ENCODE data around the gene AUTS2.

The AUTS2 gene

DNA sequence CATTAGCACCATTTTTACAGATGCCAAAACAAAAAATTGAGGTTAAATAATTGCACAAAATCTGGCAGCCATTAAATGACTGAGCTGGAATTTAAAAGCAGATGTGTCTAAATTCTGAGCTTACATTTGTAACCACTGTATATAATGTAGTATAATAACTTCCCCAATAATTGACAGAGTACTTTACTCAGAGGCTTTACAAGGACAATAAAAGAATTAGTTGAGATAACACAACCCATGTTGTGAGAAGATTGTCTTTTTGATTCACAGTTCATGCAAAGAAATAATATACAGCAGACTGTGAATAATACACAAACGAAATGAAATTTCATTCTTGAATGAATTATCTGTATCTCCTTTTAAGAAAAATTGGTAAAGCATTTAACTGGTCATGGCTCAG, 417.1 kb downstream of the AUTS2 start:
- no peak for DNase-seq

DNA sequence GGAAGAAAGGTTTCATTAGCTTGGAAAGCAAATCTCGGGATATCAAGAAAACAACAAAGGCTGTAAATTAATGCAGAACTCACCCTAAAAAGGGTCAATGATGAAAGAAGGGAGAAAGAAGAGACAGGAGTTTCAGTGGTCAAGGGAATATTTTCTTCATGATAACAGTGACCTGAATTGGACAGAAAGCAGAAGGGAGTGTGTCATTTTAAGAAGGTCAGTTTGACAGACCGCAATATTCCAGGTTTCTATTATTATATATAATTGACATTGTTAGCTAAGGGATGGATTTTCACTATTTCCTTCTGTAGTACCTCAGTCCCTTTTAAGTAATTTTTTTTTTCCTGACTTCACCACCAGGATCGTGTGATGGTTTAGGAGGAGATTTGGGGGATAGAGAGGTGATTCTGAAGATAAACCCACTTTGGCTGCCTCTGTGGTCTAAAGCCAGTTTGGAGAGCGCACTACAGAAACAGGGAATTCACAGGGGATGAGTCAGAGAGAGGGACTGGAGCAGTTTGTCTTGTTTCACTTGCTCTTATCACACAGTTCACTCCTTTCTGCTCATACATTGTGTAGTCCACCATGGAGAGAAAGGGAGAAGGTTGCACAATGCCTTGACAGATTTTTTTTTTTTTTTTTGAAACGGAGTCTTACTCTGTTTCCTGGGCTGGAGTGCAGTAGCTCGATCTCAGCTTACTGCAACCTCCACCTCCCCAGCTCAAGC, 417.9 kb downstream of the AUTS2 start:
- no peak for DNase-seq

DNA sequence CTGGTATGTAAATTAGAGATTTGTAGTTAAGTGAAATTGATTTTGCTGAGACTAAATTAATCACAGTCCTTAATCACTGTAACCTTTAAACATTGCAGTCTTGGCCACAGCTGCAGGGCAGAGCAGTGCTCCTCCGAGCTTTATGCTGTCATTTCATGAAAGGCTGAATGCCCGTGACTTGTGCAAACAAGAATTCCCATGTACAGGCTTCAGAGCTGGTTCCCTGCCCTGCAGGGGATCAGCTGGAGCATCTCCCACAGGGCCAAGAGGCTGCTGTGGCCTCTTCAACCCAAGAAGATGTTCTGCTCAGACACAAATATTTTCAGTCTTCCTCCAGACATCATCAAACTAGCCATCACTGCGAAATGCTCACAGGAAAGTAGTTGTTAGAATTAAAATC, 419.1 kb downstream of the AUTS2 start:
- DNase-seq, result no peak

DNA sequence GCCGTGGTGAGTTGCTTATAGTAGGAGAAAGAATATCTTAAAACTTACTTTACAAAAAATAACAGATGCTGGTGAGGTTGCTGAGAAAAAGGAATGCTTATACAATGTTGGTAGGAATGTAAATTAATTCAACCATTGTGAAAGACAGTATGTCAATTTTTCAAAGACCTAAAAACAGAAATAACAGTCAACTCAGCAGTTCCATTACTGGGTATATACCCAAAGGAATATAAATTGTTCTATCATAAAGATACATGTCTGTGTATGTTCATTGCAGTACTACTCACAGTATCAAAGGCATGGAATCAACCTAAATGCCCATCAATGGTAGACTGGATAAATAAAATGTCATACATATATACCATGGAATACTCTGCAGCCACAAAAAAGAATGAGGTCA, 420.4 kb downstream of the AUTS2 start:
- no peak for DNase-seq

DNA sequence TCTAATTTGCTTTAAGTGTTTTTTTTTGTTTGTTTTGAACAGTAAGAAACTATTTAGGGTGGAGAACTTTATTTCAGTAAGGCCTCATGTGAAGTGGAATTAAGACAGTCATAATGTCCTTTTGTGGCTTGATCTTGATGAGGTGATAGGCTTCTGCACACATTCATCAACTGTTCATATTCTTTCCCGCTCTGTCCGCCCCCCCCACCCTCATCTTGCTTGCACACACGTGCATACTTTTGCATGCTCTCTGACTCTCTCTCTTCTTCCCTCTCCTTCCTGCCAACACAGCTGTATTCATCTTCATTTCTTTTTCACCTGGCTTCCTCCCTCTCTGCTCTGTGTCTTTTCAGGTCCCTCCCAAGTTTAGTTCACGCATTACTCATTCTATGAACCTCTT, 429.6 kb downstream of the AUTS2 start:
- no peak for DNase-seq

DNA sequence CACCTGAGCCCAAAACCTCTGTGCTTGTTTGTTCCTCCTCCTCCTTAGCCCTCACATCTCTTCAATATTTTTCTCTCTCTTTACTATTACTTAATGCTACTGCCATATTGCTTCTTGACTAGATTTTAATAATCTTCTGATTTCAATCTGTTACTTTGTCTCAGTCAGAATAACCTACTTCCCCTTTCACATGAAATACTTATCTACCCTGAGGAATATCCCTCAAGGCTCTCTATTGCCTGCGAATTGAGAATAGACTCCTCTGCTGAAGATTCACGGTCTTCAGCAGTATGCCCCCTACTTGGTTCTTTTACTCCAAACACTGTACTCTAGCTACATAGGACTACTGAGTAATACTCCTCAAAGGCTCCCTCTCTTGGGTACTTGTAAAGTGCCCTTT, 430.3 kb downstream of the AUTS2 start:
- no peak for DNase-seq

DNA sequence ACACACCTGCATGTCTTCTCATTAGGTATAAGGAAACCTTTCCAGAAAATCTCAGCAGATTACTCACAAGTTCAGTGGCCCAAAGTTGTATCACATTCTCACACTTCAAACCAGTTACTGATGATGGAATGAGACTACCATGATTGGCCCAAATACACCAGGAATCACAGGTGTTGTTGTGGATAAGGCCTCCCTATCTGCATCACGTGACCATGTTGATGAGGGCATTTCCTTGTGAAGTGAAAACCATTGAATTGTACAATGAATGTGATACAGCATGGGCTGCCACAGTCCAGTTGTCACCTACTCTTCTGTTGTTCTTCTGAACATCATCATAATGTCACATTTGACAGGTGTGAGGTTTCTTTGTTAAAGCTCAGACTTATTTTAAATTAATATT, 431.7 kb downstream of the AUTS2 start:
- DNase-seq, result no peak

DNA sequence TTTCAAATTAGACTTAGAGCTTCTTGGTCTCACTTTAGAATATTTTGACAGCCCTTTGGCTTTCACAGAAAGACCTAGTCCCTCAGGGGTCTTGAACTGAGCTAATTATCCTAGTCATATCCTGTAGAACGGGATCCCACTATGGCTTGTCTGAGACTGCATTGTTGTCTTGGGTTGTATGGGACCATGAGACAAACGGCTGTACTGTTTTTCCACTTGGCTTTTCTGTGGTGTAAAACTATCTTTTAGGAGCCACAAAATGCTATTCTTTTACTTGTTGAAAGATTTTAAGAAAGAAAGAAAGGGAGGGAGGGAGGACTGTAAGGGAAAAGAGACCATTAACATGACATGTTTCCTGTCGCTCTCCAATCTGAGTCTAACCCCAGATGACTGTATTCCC, 432.5 kb downstream of the AUTS2 start:
- no peak for DNase-seq

DNA sequence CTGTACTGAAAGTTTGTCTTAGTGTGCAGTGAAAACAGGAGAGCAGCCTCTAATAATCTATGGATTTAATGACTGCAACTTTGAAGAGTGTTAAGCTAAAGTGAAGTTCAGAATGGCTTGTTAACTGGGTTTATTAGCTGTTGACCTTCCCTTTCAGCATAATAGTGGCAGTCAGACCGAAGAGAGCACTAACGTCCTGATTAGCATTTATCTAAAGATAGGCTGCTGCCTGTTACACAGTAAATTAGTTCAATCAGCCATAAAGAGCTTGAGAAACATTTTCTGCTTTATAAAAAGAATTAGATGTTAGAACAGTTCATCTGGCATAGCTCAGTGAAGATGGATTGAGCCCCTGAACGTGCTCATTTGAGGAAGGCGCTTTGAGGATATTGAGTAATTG, 433.0 kb downstream of the AUTS2 start:
- no peak for DNase-seq

DNA sequence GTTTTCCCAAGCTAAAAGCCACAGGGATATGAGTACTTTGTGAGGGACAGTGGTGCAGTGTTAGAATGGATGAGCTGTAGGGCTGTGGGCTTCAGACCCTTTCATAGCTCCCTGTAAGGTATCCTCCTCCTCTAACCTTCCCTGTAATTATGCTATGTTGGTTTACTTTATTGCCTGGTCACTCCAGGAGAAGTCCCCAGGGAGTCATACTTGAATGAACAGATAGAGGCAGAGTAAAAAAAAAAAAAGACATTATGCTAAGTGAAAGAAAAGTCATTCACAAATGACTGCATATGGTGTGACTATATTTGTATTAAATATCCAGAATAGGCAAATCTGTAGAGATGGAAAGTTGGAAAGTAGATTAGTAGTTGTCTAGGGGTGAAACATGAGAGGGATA, 434.4 kb downstream of the AUTS2 start:
- DNase-seq, result no peak

DNA sequence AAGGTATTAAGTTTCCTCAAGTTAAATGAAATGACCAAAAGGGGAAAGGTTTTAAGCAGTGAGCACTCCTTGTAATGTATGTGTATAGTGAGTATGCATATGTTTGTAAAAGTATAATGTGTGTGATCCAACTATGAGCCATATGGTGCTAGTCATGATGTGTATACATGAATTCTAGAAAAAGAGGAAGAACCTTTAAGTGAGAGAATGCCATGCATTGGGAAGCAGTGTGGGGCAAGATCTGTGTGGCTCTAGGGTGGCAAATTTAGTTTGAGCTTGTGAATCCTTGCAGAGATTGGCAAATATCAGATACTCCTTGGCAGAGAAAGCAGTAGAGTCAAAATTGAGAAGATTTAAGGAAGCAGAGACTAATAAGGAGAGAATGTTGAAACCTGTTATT, 435.0 kb downstream of the AUTS2 start:
- DNase-seq, result no peak

DNA sequence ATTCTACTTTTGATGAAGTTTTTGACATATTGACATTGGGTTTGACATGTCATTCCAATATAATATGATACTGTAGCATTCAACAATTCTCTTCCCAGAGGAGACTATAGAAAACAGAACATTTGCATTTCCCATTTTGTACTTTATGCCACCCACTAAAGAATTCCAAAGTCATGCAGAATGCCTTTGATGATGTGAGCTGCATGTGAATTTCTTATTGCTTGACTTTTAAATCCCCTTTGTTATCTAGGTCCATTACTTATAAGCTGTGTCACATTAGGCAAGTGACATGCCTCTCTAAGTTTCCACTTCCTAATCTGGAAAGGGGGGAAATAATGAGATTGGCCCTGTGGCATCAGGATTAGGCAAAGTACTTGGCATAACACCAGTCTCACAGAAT, 436.7 kb downstream of the AUTS2 start:
- no peak for DNase-seq

DNA sequence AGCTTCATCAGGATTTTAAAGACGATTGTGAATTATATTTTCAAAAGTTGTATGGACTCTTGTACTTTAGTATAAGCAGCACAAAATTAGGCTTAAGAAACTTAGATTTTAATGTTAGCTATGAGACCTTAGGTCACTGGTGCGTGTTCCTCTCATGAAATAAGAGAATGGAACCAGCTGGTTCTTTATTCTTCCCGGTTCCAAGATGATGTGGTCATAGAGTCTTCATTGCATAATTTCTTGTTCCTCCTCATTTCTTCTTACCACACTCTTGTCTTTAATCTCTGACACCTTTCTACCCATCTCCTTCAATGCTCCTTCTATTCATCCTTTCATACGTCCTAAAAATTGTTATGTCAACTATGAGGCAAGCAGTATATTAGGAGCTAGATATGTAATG, 437.2 kb downstream of the AUTS2 start:
- no peak for DNase-seq

DNA sequence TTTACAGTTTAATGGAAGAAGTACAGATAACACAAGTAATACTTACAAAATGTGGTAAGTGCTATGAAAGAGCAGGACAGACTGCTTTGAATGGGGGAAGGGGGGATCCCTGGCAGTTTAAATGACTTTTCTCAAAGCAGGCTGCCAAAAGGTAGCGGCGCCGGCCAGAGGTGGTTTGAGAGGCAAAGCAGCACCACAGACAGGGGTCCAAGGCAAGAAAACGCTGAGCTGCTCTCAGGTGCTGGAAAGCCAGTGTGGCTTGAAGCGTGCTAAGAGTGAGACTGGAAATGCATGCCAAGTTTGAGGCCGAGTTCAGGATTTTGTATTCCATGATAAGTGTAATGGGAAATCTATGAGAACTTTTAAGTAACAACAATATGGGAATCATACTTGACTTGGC, 437.7 kb downstream of the AUTS2 start:
- no peak for DNase-seq

DNA sequence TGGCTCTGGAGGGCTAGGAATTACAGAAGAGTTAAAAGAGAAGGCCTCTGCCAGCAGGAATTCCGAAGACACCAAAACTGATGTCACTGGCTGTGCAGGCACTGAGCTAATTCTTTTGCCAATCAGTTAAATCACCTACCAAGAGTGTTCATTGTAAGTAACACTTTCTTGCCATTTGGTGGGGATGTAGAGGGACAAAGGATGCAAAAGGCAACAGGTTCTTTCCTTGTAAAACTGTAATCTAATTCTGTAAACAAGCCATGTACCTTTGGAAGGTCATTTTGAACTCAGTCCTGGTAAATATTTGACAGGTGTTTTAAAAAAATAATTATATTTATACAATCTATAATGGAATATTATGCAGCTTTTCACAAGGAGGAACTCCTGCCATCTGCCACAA, 438.4 kb downstream of the AUTS2 start:
- no peak for DNase-seq

DNA sequence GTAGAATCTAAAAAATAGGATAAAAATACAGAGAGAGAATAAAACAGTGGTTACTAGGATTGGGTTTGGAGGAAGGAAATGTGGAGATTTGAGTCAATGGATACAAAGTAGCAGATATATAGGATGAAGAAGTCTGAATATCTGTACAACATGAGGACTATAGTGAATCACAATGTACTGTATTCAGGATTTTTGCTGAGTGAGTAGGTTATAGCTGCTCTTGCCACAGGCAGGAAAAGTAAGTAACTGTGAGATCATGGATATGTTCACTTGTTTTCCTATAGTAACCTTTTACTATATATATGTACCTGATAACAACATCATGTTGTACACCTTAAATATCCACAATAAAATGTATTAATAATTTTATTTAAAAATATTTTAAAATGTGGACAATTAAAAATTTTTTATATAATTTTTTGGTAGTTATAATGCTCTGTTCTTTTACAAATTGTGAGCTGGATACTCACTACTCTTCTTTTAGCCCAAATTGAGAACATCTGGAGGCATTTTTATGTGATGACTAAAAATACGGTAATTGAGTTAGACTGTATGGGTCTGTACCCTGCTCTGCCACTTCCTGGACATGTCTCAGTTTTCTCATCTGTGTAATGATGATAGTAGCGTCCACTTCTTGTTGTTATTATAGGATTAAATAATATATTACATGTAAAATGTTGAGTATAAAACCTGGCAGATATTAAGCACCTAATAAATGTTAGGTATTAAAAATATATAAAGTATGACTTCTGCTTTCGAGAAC, 439.1 kb downstream of the AUTS2 start:
- DNase-seq, result no peak

DNA sequence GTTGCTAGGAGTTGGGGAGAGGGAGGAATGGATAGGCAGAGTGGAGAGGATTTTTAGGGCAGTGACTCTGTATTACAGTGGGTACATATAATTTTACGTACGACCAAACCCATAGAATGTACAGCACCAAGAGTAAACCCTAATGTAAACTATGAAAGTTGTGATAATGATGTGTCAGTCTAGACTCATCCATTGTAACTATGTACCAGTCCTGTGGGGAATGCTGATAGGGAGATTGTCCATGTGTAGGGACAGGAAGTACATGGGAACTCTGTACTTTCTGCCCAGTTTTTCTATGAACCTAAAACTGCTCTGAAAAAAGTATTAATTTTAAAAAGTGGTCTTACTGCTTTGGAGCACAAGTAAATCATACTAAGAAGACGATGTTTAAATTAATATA, 441.8 kb downstream of the AUTS2 start:
- no peak for DNase-seq

DNA sequence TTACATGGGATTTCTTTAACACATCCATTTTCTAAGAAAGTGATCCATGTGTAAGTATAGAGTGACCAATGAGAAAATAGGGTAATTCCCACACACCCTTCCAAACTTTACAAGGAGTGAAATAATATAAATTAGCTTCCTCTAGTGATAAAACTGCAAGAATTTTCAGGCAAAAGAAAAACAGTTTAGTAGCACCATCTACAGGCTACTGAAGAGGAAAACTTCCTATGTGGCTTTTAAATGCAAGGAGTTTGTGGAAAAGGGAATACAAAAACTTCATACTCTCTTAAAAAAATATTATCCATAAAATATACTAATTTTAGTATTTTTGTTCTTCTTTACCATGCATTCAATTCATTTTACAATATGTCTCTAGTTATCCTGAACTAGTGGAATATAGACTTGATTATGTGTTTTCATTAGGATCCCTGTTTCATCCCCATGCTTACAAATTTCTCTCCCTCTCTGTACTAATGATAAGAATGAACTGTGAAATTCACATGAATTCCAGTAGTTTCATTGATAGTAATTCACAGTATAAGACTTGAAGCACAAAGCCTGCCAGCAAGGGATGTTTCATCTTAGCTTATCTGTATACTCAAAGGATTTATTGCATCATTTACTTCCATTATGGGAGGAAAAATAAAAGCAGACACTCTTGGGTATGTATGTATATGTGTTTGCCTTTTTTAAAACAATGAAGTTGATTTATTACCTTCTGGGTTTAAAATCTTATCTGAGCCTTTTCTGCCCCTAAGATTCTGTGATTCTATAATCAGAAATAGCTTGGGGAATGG, 442.9 kb downstream of the AUTS2 start:
- no peak for DNase-seq

DNA sequence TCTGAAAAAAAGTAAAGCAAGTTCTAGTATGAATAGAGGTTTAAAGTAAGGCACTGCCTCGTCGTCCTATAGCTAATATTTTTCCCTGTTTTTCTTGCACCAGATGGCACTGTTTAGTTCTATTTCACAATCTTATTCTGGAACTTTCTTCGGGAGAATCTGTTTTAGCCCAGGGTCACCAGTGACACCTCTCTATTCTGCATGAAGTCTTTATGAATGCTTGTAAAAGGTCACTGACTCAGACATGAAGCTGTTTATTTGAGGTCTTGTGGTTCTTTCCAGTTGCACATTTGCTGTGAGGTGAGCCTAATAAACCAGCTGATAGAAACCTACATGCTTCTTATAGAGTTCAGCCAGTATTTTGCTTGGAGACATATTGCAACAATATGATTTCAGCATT, 444.3 kb downstream of the AUTS2 start:
- DNase-seq, result no peak

DNA sequence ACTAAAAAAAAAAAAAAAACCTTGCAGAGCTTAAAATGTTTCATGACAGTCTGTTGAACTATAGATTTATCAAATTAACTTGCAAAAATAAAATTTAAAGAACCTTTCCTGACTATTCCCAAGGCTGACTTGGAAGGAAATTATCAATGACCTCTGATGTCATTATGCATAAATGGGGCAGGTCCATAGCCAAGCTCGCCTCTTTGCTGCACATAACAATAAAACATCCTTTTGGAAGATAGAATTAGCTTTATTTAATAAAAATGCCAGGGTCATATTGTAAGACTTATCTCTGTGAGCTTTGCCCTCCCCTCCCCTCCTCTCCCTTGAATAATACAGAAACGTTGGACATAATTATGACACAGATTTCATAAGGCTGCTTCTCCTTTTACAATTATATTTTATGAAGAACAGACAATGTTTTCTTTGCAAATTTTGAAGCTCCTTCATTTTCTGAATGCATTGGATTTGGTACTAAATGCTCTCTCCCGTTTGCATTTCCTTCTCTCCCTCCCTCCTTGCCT, 444.8 kb downstream of the AUTS2 start:
- no peak for DNase-seq

DNA sequence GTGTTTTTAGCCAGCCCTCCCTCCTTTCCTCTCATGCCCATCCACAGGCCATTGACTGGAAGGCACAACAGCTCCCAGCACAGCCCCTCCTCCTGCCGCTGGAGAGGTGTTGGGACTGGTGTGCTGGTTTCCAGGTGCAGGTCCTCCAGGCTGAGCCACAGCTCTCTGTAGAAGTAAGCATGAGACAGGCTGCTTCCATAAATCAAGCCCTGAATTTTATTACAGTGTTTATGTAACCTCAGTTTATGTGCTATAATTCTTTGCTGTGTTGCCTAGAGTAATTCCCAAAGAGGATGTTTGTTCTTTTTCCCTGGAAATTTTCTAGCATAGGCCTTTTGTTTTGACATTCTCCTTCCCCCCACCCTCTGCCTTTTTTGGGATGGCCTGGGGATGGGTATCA, 445.8 kb downstream of the AUTS2 start:
- no peak for DNase-seq

DNA sequence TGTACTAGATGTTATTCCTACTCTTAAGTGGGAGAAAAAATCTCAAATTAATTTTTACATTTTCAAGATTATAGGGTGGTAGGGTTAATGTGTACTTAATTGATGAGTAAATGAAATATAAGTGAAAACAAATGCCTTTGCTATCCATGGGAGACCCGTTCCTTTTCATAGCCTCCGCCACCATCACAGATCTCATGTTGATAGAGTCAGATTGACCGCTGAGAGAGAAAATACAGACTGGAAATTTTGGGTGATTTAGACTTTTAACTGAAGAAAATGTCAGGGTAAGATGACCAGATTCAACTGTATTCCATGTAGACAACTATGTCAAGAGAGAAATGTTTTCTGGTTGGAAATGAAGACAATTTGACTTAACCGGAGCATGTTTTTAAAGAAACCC, 446.2 kb downstream of the AUTS2 start:
- DNase-seq, result no peak

DNA sequence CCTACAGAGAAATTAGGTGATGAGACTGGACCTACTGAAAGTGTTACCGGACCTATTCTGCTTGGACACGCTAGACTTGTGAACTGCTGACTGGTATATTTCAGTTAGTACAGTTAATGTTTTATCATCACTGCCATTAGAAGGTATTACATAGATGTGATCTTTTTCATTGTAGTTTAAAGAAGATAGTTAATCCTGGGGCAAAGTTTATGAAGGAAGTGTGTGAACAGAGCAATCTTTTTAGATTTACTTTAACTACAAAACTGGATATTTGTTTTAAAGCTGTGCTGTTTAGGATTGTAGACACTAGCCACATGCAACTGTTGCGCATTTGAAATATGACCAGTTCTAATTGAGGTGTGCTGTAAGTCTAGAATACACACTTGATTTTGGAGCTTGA, 446.7 kb downstream of the AUTS2 start:
- DNase-seq, result no peak

DNA sequence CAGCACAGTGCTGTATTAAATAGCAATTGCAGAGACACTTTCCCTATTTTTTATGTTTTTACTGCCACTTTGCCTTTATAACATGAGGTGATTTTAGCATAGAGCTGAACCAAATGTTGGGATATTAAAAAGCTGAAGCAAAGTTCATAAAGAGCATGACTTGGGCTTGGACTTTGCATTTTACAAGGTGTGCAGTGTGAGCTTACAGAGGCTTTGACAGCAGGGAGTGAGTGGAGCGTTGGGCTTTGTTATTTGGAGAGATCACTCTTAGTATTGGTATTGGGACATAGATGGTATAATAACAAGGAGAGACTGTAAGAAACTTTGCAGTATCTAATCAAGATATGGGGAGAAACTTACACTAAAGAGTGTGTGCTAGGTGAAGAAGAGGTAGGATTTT, 449.1 kb downstream of the AUTS2 start:
- DNase-seq, result no peak

All from CD4-positive, alpha-beta T cell treated with Interleukin-15 for 1 hour (primary cell).